ENCODE results near the gene CD84.

CD84 gene

GRCh38 chr1:160541622-160542302 is 37.5 kb downstream of the CD84 start:
- no peak for TF ChIP-seq CTCF (IDR thresholded peaks at IDR 0.05; ENCODE audit: insufficient read depth, low read length, missing control alignments)
- ChIA-PET POLR2A (no interaction called here), CTCF (no interaction called here)
- no peak overlapping the region for H3K4me3 ChIP-seq (ENCODE audit: low read depth, low read length)
- DNase-seq (ENCODE audit: low read depth, low spot score), result no peak

GRCh38 chr1:160540859-160541233 is 38.5 kb downstream of the CD84 start:
- H3K4me3 ChIP-seq (ENCODE audit: low read depth, low read length), result no peak overlapping the region
- no peak for DNase-seq (ENCODE audit: low read depth, low spot score)
- TF ChIP-seq CTCF (IDR thresholded peaks at IDR 0.05; ENCODE audit: insufficient read depth, low read length, missing control alignments), result no peak
- POLR2A ChIA-PET, result no interaction called here
- CTCF ChIA-PET, result no interaction called here

- DNase-seq (ENCODE audit: low read depth, low spot score), result no peak
- CTCF ChIA-PET, result no interaction called here
- POLR2A ChIA-PET, result no interaction called here
- TF ChIP-seq CTCF (IDR thresholded peaks at IDR 0.05; ENCODE audit: insufficient read depth, low read length, missing control alignments), result no peak
- no peak overlapping the region for H3K4me3 ChIP-seq (ENCODE audit: low read depth, low read length)
Observed at GRCh38 chr1:160539990-160540858, 39.1 kb downstream of the CD84 start.

GRCh38 chr1:160539684-160539989 is 39.7 kb downstream of the CD84 start:
- H3K4me3 ChIP-seq (ENCODE audit: low read depth, low read length), result no peak overlapping the region
- no peak for TF ChIP-seq CTCF (IDR thresholded peaks at IDR 0.05; ENCODE audit: insufficient read depth, low read length, missing control alignments)
- CTCF ChIA-PET, result no interaction called here
- POLR2A ChIA-PET, result no interaction called here
- no peak for DNase-seq (ENCODE audit: low read depth, low spot score)

GRCh38 chr1:160538985-160539651 is 40.2 kb downstream of the CD84 start:
- DNase-seq (ENCODE audit: low read depth, low spot score), result no peak
- no peak for TF ChIP-seq CTCF (IDR thresholded peaks at IDR 0.05; ENCODE audit: insufficient read depth, low read length, missing control alignments)
- ChIA-PET CTCF (no interaction called here), POLR2A (no interaction called here)
- no peak overlapping the region for H3K4me3 ChIP-seq (ENCODE audit: low read depth, low read length)
